Measurements from ENCODE around the gene SULT1A2.
"Not testable (repeated sequence)": the region's sequence is repeated elsewhere in the genome, so short reads cannot be mapped to it uniquely, and the experiment has no call there.

Gene SULT1A2

GRCh38 chr16:28554634-28555423, 42.0 kb downstream of the SULT1A2 start:
- DNase-seq: no peak

GRCh38 chr16:28553776-28554633, 42.8 kb downstream of the SULT1A2 start, which contains the start of gene SGF29:
TSS of gene SGF29 (plus strand) at chr16:28553920. CDS start at chr16:28581070, 27,150 bp downstream.
- DNase-seq: peak; percentile 72

- peak; percentile 21 for DNase-seq
These were observed 47.5 kb downstream of the SULT1A2 start for GRCh38 chr16:28549301-28549899.

- DNase-seq: no peak
These were observed 48.5 kb downstream of the SULT1A2 start for GRCh38 chr16:28548306-28548802.

- no peak for DNase-seq
These were observed 50.2 kb downstream of the SULT1A2 start for GRCh38 chr16:28546626-28547025.

GRCh38 chr16:28545964-28546363, 50.9 kb downstream of the SULT1A2 start:
- not testable (repeated sequence) for DNase-seq

- no peak for DNase-seq
These were observed 51.9 kb downstream of the SULT1A2 start for GRCh38 chr16:28544998-28545397.

GRCh38 chr16:28543072-28543471, 53.8 kb downstream of the SULT1A2 start:
- no peak for DNase-seq

- no peak for DNase-seq
These were observed 54.2 kb downstream of the SULT1A2 start for GRCh38 chr16:28542646-28543045.

All from amniotic stem cell (primary cell).